ENCODE measurements around the gene GLIS1.

GLIS1 gene

GRCh38 chr1:53735681-53736080, 3.3 kb downstream of the GLIS1 start:
- no peaks in the 10 kb centered on the region for H3K27me3 ChIP-seq (ENCODE audit: insufficient read depth, low read length, poor library complexity, severe bottlenecking)
- no peaks in the 10 kb centered on the region for H3K9me3 ChIP-seq (ENCODE audit: insufficient read depth, low read depth, low read length)
- no peaks in the 10 kb centered on the region for H3K79me2 ChIP-seq (ENCODE audit: insufficient read depth, low read length)
- no peaks in the 10 kb centered on the region for H3K36me3 ChIP-seq (ENCODE audit: insufficient read depth, low read length)
- no peaks in the 10 kb centered on the region for H4K20me1 ChIP-seq (ENCODE audit: insufficient read depth, low read length, poor library complexity, severe bottlenecking)
- no peak overlapping the region for H3K4me3 ChIP-seq (ENCODE audit: low read length, poor library complexity, severe bottlenecking)
- H3F3A ChIP-seq (ENCODE audit: low read depth): no peaks in the 10 kb centered on the region
- peaks cover 9% of the 10 kb centered on the region for H3K4me1 ChIP-seq (ENCODE audit: insufficient read depth, low read length, poor library complexity, severe bottlenecking)
- H3K9ac ChIP-seq (ENCODE audit: low read depth, low read length, poor library complexity, severe bottlenecking): no peak overlapping the region
- H2AFZ ChIP-seq (ENCODE audit: low read length): no peak overlapping the region
- no peak overlapping the region for H3K4me2 ChIP-seq (ENCODE audit: low read depth, low read length, poor library complexity, severe bottlenecking)
- TF ChIP-seq EZH2phosphoT487 (IDR thresholded peaks at IDR 0.05; ENCODE audit: borderline replicate concordance): no peak
- TF ChIP-seq CTCF (conservative IDR thresholded peaks at IDR 0.05; ENCODE audit: low read length): no peak
- H3K9me2 ChIP-seq (replicated peaks; ENCODE audit: low read depth, low read length): no peaks in the 10 kb centered on the region

- H3K36me3 ChIP-seq (ENCODE audit: insufficient read depth, low read length): no peaks in the 10 kb centered on the region
- TF ChIP-seq CTCF (conservative IDR thresholded peaks at IDR 0.05; ENCODE audit: low read length) (no peak), EZH2phosphoT487 (IDR thresholded peaks at IDR 0.05; ENCODE audit: borderline replicate concordance) (no peak)
- no peak overlapping the region for H3K9ac ChIP-seq (ENCODE audit: low read depth, low read length, poor library complexity, severe bottlenecking)
- H2AFZ ChIP-seq (ENCODE audit: low read length): no peak overlapping the region
- H3K9me2 ChIP-seq (replicated peaks; ENCODE audit: low read depth, low read length): no peaks in the 10 kb centered on the region
- H3K4me3 ChIP-seq (ENCODE audit: low read length, poor library complexity, severe bottlenecking): no peak overlapping the region
- H3K4me2 ChIP-seq (ENCODE audit: low read depth, low read length, poor library complexity, severe bottlenecking): no peak overlapping the region
- H4K20me1 ChIP-seq (ENCODE audit: insufficient read depth, low read length, poor library complexity, severe bottlenecking): no peaks in the 10 kb centered on the region
- H3F3A ChIP-seq (ENCODE audit: low read depth): no peaks in the 10 kb centered on the region
- H3K27me3 ChIP-seq (ENCODE audit: insufficient read depth, low read length, poor library complexity, severe bottlenecking): no peaks in the 10 kb centered on the region
- peaks cover 9% of the 10 kb centered on the region for H3K4me1 ChIP-seq (ENCODE audit: insufficient read depth, low read length, poor library complexity, severe bottlenecking)
- no peaks in the 10 kb centered on the region for H3K9me3 ChIP-seq (ENCODE audit: insufficient read depth, low read depth, low read length)
- H3K79me2 ChIP-seq (ENCODE audit: insufficient read depth, low read length): no peaks in the 10 kb centered on the region
Measured at GRCh38 chr1:53735261-53735660, 3.7 kb downstream of the GLIS1 start.

- Histone ChIP-seq H3K4me1 (ENCODE audit: insufficient read depth, low read length, poor library complexity, severe bottlenecking) (peaks cover 9% of the 10 kb centered on the region), H3K9me2 (replicated peaks; ENCODE audit: low read depth, low read length) (no peaks in the 10 kb centered on the region), H3K9me3 (ENCODE audit: insufficient read depth, low read depth, low read length) (no peaks in the 10 kb centered on the region), H3K79me2 (ENCODE audit: insufficient read depth, low read length) (no peaks in the 10 kb centered on the region), H3K4me3 (ENCODE audit: low read length, poor library complexity, severe bottlenecking) (no peak overlapping the region), H3K36me3 (ENCODE audit: insufficient read depth, low read length) (no peaks in the 10 kb centered on the region), H3F3A (ENCODE audit: low read depth) (no peaks in the 10 kb centered on the region), H3K27me3 (ENCODE audit: insufficient read depth, low read length, poor library complexity, severe bottlenecking) (no peaks in the 10 kb centered on the region), H3K4me2 (ENCODE audit: low read depth, low read length, poor library complexity, severe bottlenecking) (no peak overlapping the region), H3K9ac (ENCODE audit: low read depth, low read length, poor library complexity, severe bottlenecking) (no peak overlapping the region), H4K20me1 (ENCODE audit: insufficient read depth, low read length, poor library complexity, severe bottlenecking) (no peaks in the 10 kb centered on the region), H2AFZ (ENCODE audit: low read length) (no peak overlapping the region)
- no peak for TF ChIP-seq CTCF (conservative IDR thresholded peaks at IDR 0.05; ENCODE audit: low read length)
- no peak for TF ChIP-seq EZH2phosphoT487 (IDR thresholded peaks at IDR 0.05; ENCODE audit: borderline replicate concordance)
Measured at GRCh38 chr1:53734650-53735211, 4.2 kb downstream of the GLIS1 start.
